HTR-8/SVneo (cell line): ENCODE data around the gene MYBL2.
"Not testable (repeated sequence)": the region's sequence is repeated elsewhere in the genome, so short reads cannot be mapped to it uniquely, and the experiment has no call there.

Experiments used
- DNase-seq: peaks from one replicate; pipeline ENCODE4 v3.0.0; 2011; ENCODE audit warnings: low spot score, mixed read lengths; ENCODE audit not compliant: insufficient read length
- FAIRE-seq: peaks from 2 replicates; lab custom pipeline; 2011; peaks lifted over from hg19 to GRCh38; lab: Jason Lieb, UNC

The MYBL2 gene

GRCh38 chr20:43746344-43747137 lies 79.6 kb downstream of the MYBL2 start:
- no peak for FAIRE-seq
- DNase-seq = no peak

GRCh38 chr20:43748274-43748673 lies 81.4 kb downstream of the MYBL2 start:
- no peak for FAIRE-seq
- no peak for DNase-seq

GRCh38 chr20:43749734-43750294 lies 82.9 kb downstream of the MYBL2 start:
- peak; percentile 59 for FAIRE-seq

GRCh38 chr20:43750774-43751166 lies 83.9 kb downstream of the MYBL2 start:
- no peak for FAIRE-seq
- DNase-seq = no peak

More at GRCh38 chr20:43749734-43750294, 82.9 kb downstream of the MYBL2 start:
- DNase-seq = peak; percentile 97

- DNase-seq (peak; percentile 88), FAIRE-seq (peak; percentile 91)
Measured at GRCh38 chr20:43751167-43752050, 84.5 kb downstream of the MYBL2 start.

GRCh38 chr20:43752051-43752360 lies 85.1 kb downstream of the MYBL2 start:
- peak; percentile 66 for FAIRE-seq
- DNase-seq = no peak

GRCh38 chr20:43752561-43753301 lies 85.8 kb downstream of the MYBL2 start:
- peak; percentile 92 for FAIRE-seq
- peak; percentile 89 for DNase-seq

GRCh38 chr20:43755390-43755789 lies 88.5 kb downstream of the MYBL2 start:
- no peak for DNase-seq
- FAIRE-seq = peak; percentile 16

- peak; percentile 81 for FAIRE-seq
- no peak for DNase-seq
Measured at GRCh38 chr20:43755851-43756250, 88.9 kb downstream of the MYBL2 start.

GRCh38 chr20:43757888-43758287 lies 91.0 kb downstream of the MYBL2 start:
- FAIRE-seq = peak; percentile 38
- DNase-seq = not testable (repeated sequence)

GRCh38 chr20:43761386-43762340 lies 94.7 kb downstream of the MYBL2 start:
- FAIRE-seq (peak; percentile 62), DNase-seq (no peak)

GRCh38 chr20:43762911-43763310 lies 96.0 kb downstream of the MYBL2 start:
- FAIRE-seq = peak; percentile 80
- DNase-seq = no peak

- FAIRE-seq (no peak), DNase-seq (no peak)
Measured at GRCh38 chr20:43765916-43766315, 99.0 kb downstream of the MYBL2 start.
